Transverse colon (tissue), 4 donors: ENCODE measurements around the gene CBLB. TPM values are rescaled to one million over a fixed set of nuclear protein-coding genes. Genes with fewer than 3 reads are reported as not detected.

Experiments used
- DNase-seq: peaks from one replicate; pipeline ENCODE4 v3.0.0-alpha.2; 2019
- H3K27ac ChIP-seq, 4 donors: fragments of 200-600 bp; sonication (generic); 2 replicates each; pipeline ENCODE4 v1.5.1; 2016 to 2018; ENCODE audit warnings: inconsistent platforms in 4 of 4
- H3K27me3 ChIP-seq: fragments of 200-600 bp; sonication (generic); 2 replicates; pipeline ENCODE4 v1.5.1; 2017; ENCODE audit warnings: inconsistent platforms
- H3K36me3 ChIP-seq, 4 donors: fragments of 200-600 bp; sonication (generic); 2 replicates each; pipeline ENCODE4 v1.5.1; 2017 to 2019; ENCODE audit warnings: inconsistent platforms in 4 of 4
- H3K4me1 ChIP-seq, 4 donors: fragments of 200-600 bp; sonication (generic); 2 replicates each; pipeline ENCODE4 v1.5.1; 2017 to 2020; ENCODE audit warnings: inconsistent platforms in 4 of 4
- H3K4me3 ChIP-seq, 4 donors: fragments of 200-600 bp; sonication (generic); 1 replicate in 1 of 4; 2 replicates in 3 of 4; pipeline versions ENCODE4 v1.5.1 to v1.6.1; 2017 to 2019; ENCODE audit warnings: inconsistent platforms in 4 of 4
- H3K9me3 ChIP-seq, 2 donors: fragments of 200-600 bp; sonication (generic); 2 replicates each; pipeline ENCODE4 v1.5.1; 2017 to 2019; ENCODE audit warnings: inconsistent platforms in 2 of 2
- CTCF ChIP-seq, 5 experiments: fragments of 200-600 bp in 3 of 5; fragments of 450-650 bp in 2 of 5; sonication (generic) in 3 of 5; IDR thresholded peaks; 1 replicate in 2 of 5; 2 replicates in 3 of 5; pipeline ENCODE4 v1.5.1; 2016 to 2017; ENCODE audit warnings: antibody characterized with exemption in 5 of 5, inconsistent platforms in 3 of 5, mild to moderate bottlenecking in 2 of 5, moderate library complexity in 1 of 5
- EP300 ChIP-seq: sonication (generic); formaldehyde crosslinking; IDR thresholded peaks from one replicate; pipeline ENCODE4 v1.6.1; 2017; ENCODE audit warnings: antibody characterized with exemption, low read depth
- POLR2A ChIP-seq: fragments of 450-650 bp; IDR thresholded peaks from one replicate; pipeline ENCODE4 v1.6.1; 2016; ENCODE audit warnings: antibody characterized with exemption, mild to moderate bottlenecking, moderate library complexity
- POLR2AphosphoS5 ChIP-seq, 3 donors: sonication (generic); formaldehyde crosslinking; IDR thresholded peaks; one replicate each; pipeline ENCODE4 v1.6.1; 2016; ENCODE audit warnings: antibody characterized with exemption in 3 of 3
- WGBS, 2 donors: methylation state at CpG; one replicate each; pipeline ENCODE4 v1.1.5; 2018; ENCODE audit warnings: low coverage in 1 of 2; 5-methylcytosine and 5-hydroxymethylcytosine counted together
- in situ Hi-C, 4 donors: fragments of 200-750 bp; cut with MboI; loops; one replicate each; pipeline versions ENCODE4 v1.15.0 to v1.15.1; 2017; ENCODE audit warnings: low sequenced_read_pairs in 3 of 4, low pct_ligation_motif_present in 1 of 4, low pct_unique_long_range_greater_than_20kb in 1 of 4
- intact Hi-C: fragments of 100-400 bp; cut with DNase I; formaldehyde crosslinking; loops from one replicate; pipeline ENCODE4 v1.15.1; 2023; ENCODE audit warnings: low total_unique reads
- total RNA-seq, 4 donors: library from RNA; depleted of rRNA; stranded (reverse); fragments of >200 nt; gene quantifications; one replicate each; pipeline ENCODE4 v1.1.0, GENCODE V29; 2016

CBLB gene
- total RNA-seq, 4 donors from 2014 or later = 25.1 to 76.2 (median 63.6) TPM

DNA sequence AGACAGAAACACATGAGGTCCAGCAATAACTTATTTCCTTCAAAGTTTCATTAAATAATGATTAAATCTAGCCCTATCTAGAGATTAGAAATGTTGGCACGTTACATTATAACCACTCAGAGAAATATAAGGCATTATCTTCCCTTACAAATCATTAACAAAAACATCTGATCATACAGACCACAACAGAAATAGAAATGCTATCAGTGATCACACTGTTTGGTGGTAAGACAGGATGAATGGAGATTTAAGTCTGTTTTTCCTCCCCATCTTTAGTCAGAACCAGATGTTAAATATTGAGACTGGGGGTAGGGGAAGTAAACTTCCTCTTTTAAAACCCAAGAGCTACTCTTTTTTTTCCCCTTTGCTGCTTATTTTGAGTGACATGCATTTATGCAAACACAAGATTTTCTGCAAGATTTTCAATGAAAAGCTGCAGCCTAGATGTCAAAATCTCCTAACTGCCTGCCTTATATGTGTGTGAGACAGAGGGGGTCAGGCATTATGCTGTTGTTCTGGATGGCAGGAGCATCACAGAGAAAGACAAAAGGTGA is 70.4 kb downstream of the CBLB start:
- Histone ChIP-seq H3K4me3 (no peak overlapping the region), H3K27ac (no peak overlapping the region), H3K4me1 (peaks cover 0 to 19% (median 1%) of the 10 kb centered on the region in 4 donors), H3K36me3 (no peaks in the 10 kb centered on the region), H3K27me3 (no peaks in the 10 kb centered on the region), H3K9me3 (no peaks in the 10 kb centered on the region)
- 56 to 63% methylated on average over 1 of the region's 1 CpG for WGBS, 2 donors
- intact Hi-C loops = no loop called here
- DNase-seq = no peak
- in situ Hi-C loops = no loop called here
- TF ChIP-seq EP300 (no peak), POLR2A (no peak), POLR2AphosphoS5 (IDR thresholded peaks at IDR 0.05) (no peak), CTCF (IDR thresholded peaks at IDR 0.05) (no peak)

GRCh38 chr3:105793040-105793439 is 75.8 kb downstream of the CBLB start:
- Histone ChIP-seq H3K9me3 (no peaks in the 10 kb centered on the region), H3K4me3 (no peak overlapping the region), H3K27me3 (no peaks in the 10 kb centered on the region), H3K36me3 (no peaks in the 10 kb centered on the region), H3K27ac (peak overlapping the region; percentile 25 to 65 (median 54)), H3K4me1 (peaks cover 0 to 24% (median 12%) of the 10 kb centered on the region in 4 donors)
- no peak for TF ChIP-seq POLR2A
- TF ChIP-seq EP300 = no peak
- TF ChIP-seq POLR2AphosphoS5 (IDR thresholded peaks at IDR 0.05) = no peak
- no peak for TF ChIP-seq CTCF (IDR thresholded peaks at IDR 0.05)
- 87 to 93% methylated on average over 2 of the region's 2 CpGs for WGBS, 2 donors
- intact Hi-C loops = no loop called here
- DNase-seq = no peak
- in situ Hi-C loops = no loop called here

- DNase-seq = peak; percentile 47
These were observed 76.7 kb downstream of the CBLB start for GRCh38 chr3:105791919-105792786.

More at GRCh38 chr3:105791919-105792786, 76.7 kb downstream of the CBLB start:
- intact Hi-C loops (no loop called here), in situ Hi-C loops (no loop called here)
- no peak overlapping the region for H3K4me3 ChIP-seq
- H3K9me3 ChIP-seq = no peaks in the 10 kb centered on the region
- no peaks in the 10 kb centered on the region for H3K27me3 ChIP-seq
- peak overlapping the region; percentile 33 to 65 (median 61) for H3K27ac ChIP-seq
- H3K36me3 ChIP-seq = no peaks in the 10 kb centered on the region
- peaks cover 0 to 25% (median 12%) of the 10 kb centered on the region in 4 donors for H3K4me1 ChIP-seq
- TF ChIP-seq POLR2AphosphoS5 (IDR thresholded peaks at IDR 0.05) (peak; percentile 61 to 91 (median 81)), CTCF (IDR thresholded peaks at IDR 0.05) (no peak), EP300 (peak; percentile 87)
- WGBS, 2 donors = 63 to 66% methylated on average over 3 to 6 of the region's 6 CpGs
